Right lobe of liver (tissue), 6 donors: ENCODE measurements around the gene GOT1. TPM values are rescaled to one million over a fixed set of nuclear protein-coding genes. Genes with fewer than 3 reads are reported as not detected.

Source experiments
- ATAC-seq, 4 donors: fragments of 200-7000 bp; cut with Tn5 transposase; one replicate each; pipeline ENCODE4 v1.9.1; 2020; ENCODE audit warnings: mild to moderate bottlenecking in 4 of 4, moderate library complexity in 4 of 4
- DNase-seq, 3 donors: peaks; one replicate each; pipeline ENCODE4 v3.0.0-alpha.2; 2020
- H3K27ac ChIP-seq, 3 donors: fragments of 200-600 bp; one replicate each; pipeline ENCODE4 v1.8.0; 2022
- H3K27me3 ChIP-seq, 2 donors: fragments of 200-600 bp; one replicate each; pipeline ENCODE4 v1.8.0; 2022
- H3K36me3 ChIP-seq, 4 donors: fragments of 200-600 bp; sonication (generic) in 1 of 4; one replicate each; pipeline versions ENCODE4 v1.5.1 to v1.8.0; 2017 to 2022; ENCODE audit warnings: control low read depth in 1 of 4
- H3K4me1 ChIP-seq, 4 donors: fragments of 200-600 bp; sonication (generic) in 1 of 4; one replicate each; pipeline versions ENCODE4 v1.5.1 to v1.8.0; 2017 to 2022; ENCODE audit warnings: control low read depth in 1 of 4
- H3K4me3 ChIP-seq, 3 donors: fragments of 200-600 bp; one replicate each; pipeline ENCODE4 v1.8.0; 2022
- H3K9me3 ChIP-seq, 4 donors: fragments of 200-600 bp; sonication (generic) in 1 of 4; one replicate each; pipeline versions ENCODE4 v1.5.1 to v1.8.0; 2017 to 2022; ENCODE audit warnings: control low read depth in 1 of 4
- CTCF ChIP-seq, 4 donors: fragments of 200-600 bp in 3 of 4; fragments of 450-650 bp in 1 of 4; IDR thresholded peaks; one replicate each; pipeline versions ENCODE4 v1.5.1 to v1.8.0; 2016 to 2022; ENCODE audit warnings: antibody characterized with exemption in 4 of 4, mild to moderate bottlenecking in 2 of 4
- POLR2A ChIP-seq: fragments of 450-650 bp; IDR thresholded peaks from one replicate; pipeline ENCODE4 v1.6.1; 2017; ENCODE audit warnings: antibody characterized with exemption, mild to moderate bottlenecking
- WGBS: methylation state at CpG from one replicate; pipeline ENCODE4 v1.1.6; 2018; ENCODE audit warnings: low coverage, low lambda C conversion rate; ENCODE audit not compliant: insufficient coverage; ENCODE audit errors: missing lambda C conversion rate; 5-methylcytosine and 5-hydroxymethylcytosine counted together
- intact Hi-C, 2 donors: fragments of 100-400 bp; cut with DNase I; formaldehyde crosslinking; loops; one replicate each; pipeline versions ENCODE4 v1.11.2 to v1.14.1; 2022
- total RNA-seq, 6 experiments: library from RNA; depleted of rRNA in 2 of 6; stranded (reverse); fragments of >200 nt in 2 of 6; fragmentation: NEBNext Ultra II Directional in 3 of 6; extraction: Animal tissue kit (Norgen Biotek cat#: 25700) in 3 of 6; gene quantifications; one replicate each; pipeline versions ENCODE4 v1.1.0 to v1.2.4, GENCODE V29; 2016 to 2023
- donor health status: DM: no; HTN: yes; CAD: no.
- donor health status: DM: no; HTN: no; CAD: no.
- donor health status: DM: no; HTN: no; CAD: no.
- donor health status: DM: no; HTN: yes; CAD: no.
- donor health status: DM: no; HTN: yes; CAD: no.

The GOT1 gene
- total RNA-seq, 6 experiments from 2014 or later: 118 to 356 (median 173) TPM

- no peak for DNase-seq
- Histone ChIP-seq H3K4me3 (no peak overlapping the region), H3K9me3 (no peaks in the 10 kb centered on the region), H3K27me3 (no peaks in the 10 kb centered on the region), H3K27ac (no peak overlapping the region), H3K36me3 (no peaks in the 10 kb centered on the region), H3K4me1 (peaks cover 0 to 14% (median 0%) of the 10 kb centered on the region in 4 donors)
- no peak for TF ChIP-seq POLR2A
- no peak for TF ChIP-seq CTCF (IDR thresholded peaks at IDR 0.05)
- 29% methylated on average over 1 of the region's 1 CpG for WGBS
- ATAC-seq: no peak
- intact Hi-C loops: no loop called here
These were observed 61.8 kb downstream of the GOT1 start for GRCh38 chr10:99368646-99369045.

GRCh38 chr10:99366666-99367065, 63.8 kb downstream of the GOT1 start:
- TF ChIP-seq CTCF (IDR thresholded peaks at IDR 0.05) (no peak), POLR2A (no peak)
- intact Hi-C loops: no loop called here
- H3K36me3 ChIP-seq: no peaks in the 10 kb centered on the region
- DNase-seq (no peak), ATAC-seq (no peak)
- H3K4me3 ChIP-seq: no peak overlapping the region
- 73% methylated on average over 2 of the region's 2 CpGs for WGBS
- no peak overlapping the region for H3K27ac ChIP-seq
- no peaks in the 10 kb centered on the region for H3K9me3 ChIP-seq
- H3K27me3 ChIP-seq: no peaks in the 10 kb centered on the region
- H3K4me1 ChIP-seq: peaks cover 0 to 14% (median 0%) of the 10 kb centered on the region in 4 donors

- WGBS: 63% methylated on average over 1 of the region's 1 CpG
- TF ChIP-seq CTCF (IDR thresholded peaks at IDR 0.05) (no peak), POLR2A (no peak)
- intact Hi-C loops: no loop called here
These were observed 64.7 kb downstream of the GOT1 start for GRCh38 chr10:99365736-99366135.

GRCh38 chr10:99365311-99365710, 65.1 kb downstream of the GOT1 start:
- Histone ChIP-seq H3K27ac (no peak overlapping the region), H3K36me3 (no peaks in the 10 kb centered on the region), H3K4me1 (peaks cover 0 to 4% (median 0%) of the 10 kb centered on the region in 4 donors), H3K27me3 (no peaks in the 10 kb centered on the region), H3K4me3 (no peak overlapping the region), H3K9me3 (no peaks in the 10 kb centered on the region)
- 33% methylated on average over 1 of the region's 1 CpG for WGBS
- ATAC-seq (no peak), DNase-seq (no peak)
- TF ChIP-seq POLR2A: no peak
- no peak for TF ChIP-seq CTCF (IDR thresholded peaks at IDR 0.05)
- intact Hi-C loops: no loop called here

More at GRCh38 chr10:99365736-99366135, 64.7 kb downstream of the GOT1 start:
- peaks cover 0 to 8% (median 0%) of the 10 kb centered on the region in 4 donors for H3K4me1 ChIP-seq
- no peak for DNase-seq
- no peaks in the 10 kb centered on the region for H3K9me3 ChIP-seq
- no peak overlapping the region for H3K27ac ChIP-seq
- no peak for ATAC-seq
- H3K27me3 ChIP-seq: no peaks in the 10 kb centered on the region
- no peaks in the 10 kb centered on the region for H3K36me3 ChIP-seq
- no peak overlapping the region for H3K4me3 ChIP-seq

GRCh38 chr10:99364125-99364524, 66.3 kb downstream of the GOT1 start:
- H3K27me3 ChIP-seq: no peaks in the 10 kb centered on the region
- no peak overlapping the region for H3K27ac ChIP-seq
- no peaks in the 10 kb centered on the region for H3K4me1 ChIP-seq
- ATAC-seq: no peak
- no peaks in the 10 kb centered on the region for H3K36me3 ChIP-seq
- intact Hi-C loops: no loop called here
- no peak overlapping the region for H3K4me3 ChIP-seq
- TF ChIP-seq CTCF (IDR thresholded peaks at IDR 0.05): no peak
- TF ChIP-seq POLR2A: no peak
- DNase-seq: no peak
- 74% methylated on average over 4 of the region's 4 CpGs for WGBS
- no peaks in the 10 kb centered on the region for H3K9me3 ChIP-seq
